Measurements from ENCODE around the gene AQP3.

The AQP3 gene

GRCh38 chr9:33443464-33444154, 3.8 kb downstream of the AQP3 start:
- no peak for TF ChIP-seq MAX (IDR thresholded peaks at IDR 0.05)
- TF ChIP-seq, protein P1, sequence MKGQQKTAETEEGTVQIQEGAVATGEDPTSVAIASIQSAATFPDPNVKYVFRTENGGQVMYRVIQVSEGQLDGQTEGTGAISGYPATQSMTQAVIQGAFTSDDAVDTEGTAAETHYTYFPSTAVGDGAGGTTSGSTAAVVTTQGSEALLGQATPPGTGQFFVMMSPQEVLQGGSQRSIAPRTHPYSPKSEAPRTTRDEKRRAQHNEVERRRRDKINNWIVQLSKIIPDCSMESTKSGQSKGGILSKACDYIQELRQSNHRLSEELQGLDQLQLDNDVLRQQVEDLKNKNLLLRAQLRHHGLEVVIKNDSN (IDR thresholded peaks at IDR 0.05), result peak; percentile 32; the same call in 1 of the 2 replicates
- TF ChIP-seq EP300 (IDR thresholded peaks at IDR 0.05; ENCODE audit: borderline replicate concordance), result peak; percentile 57; the same call in 1 of the 2 replicates
- peak; percentile 58 for TF ChIP-seq NFIC (IDR thresholded peaks at IDR 0.05)
- TF ChIP-seq TEAD4 (IDR thresholded peaks at IDR 0.05), result peak; percentile 76
- TF ChIP-seq TCF12 (IDR thresholded peaks at IDR 0.05; ENCODE audit: low read depth), result peak; percentile 52; the same call in 1 of the 2 replicates
- no peak for TF ChIP-seq ZBTB7A (IDR thresholded peaks at IDR 0.05; ENCODE audit: low read depth)

DNA sequence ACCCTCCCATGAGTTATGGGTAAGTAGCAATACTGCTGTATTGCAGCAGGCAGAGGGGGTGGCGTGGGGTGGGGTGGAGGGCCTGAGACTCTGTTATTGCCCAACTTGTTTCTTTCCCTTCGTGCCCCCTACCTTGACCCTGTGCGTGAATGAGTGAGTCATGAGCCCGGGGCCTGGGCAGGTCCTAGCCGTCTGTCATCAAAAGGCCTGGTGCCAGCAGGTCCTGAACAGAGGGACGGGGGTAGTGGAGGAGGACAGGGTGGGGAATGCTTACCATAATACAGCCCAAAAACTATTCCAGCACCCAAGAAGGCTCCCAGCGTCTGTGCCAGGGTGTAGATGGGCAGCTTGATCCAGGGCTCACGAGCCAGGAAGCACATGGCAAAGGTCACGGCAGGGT, 4.3 kb downstream of the AQP3 start:
- TF ChIP-seq FOXM1 (IDR thresholded peaks at IDR 0.05; ENCODE audit: borderline replicate concordance, low read depth) (no peak), CEBPB (IDR thresholded peaks at IDR 0.05) (no peak), YY1 (IDR thresholded peaks at IDR 0.05; ENCODE audit: low read depth) (no peak), TEAD4 (IDR thresholded peaks at IDR 0.05) (no peak), CREB1 (IDR thresholded peaks at IDR 0.05; ENCODE audit: low read depth) (no peak), RAD21 (IDR thresholded peaks at IDR 0.05; ENCODE audit: low read depth) (no peak), REST (IDR thresholded peaks at IDR 0.05; ENCODE audit: low read depth) (no peak), MAX (IDR thresholded peaks at IDR 0.05) (no peak), EP300 (IDR thresholded peaks at IDR 0.05; ENCODE audit: borderline replicate concordance) (no peak), NFIC (IDR thresholded peaks at IDR 0.05) (no peak), ZBTB7A (IDR thresholded peaks at IDR 0.05; ENCODE audit: low read depth) (no peak), TCF12 (IDR thresholded peaks at IDR 0.05; ENCODE audit: low read depth) (no peak), EGR1 (IDR thresholded peaks at IDR 0.05) (no peak), TAF1 (IDR thresholded peaks at IDR 0.05; ENCODE audit: low read depth) (no peak)
- TF ChIP-seq, protein P1 (IDR thresholded peaks at IDR 0.05), result no peak

DNA sequence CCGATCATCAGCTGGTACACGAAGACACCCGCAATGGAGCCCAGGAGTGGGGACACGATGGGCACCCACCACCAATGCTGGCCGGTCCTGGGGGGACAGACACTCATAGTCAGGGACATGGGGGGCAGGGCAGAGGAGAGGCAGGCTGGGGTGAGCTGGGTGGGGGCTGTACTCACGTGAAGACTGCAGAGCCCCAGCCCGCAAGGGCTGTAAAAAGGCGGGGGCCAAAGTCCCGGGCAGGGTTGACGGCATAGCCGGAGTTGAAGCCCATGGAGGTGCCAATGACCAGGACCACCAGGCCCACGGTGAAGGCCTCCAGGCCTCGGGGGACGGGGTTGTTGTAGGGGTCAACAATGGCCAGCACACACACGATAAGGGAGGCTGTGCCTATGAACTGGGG, 5.3 kb downstream of the AQP3 start:
- TF ChIP-seq RAD21 (IDR thresholded peaks at IDR 0.05; ENCODE audit: low read depth), result no peak
- TF ChIP-seq REST (IDR thresholded peaks at IDR 0.05; ENCODE audit: low read depth), result no peak
- TF ChIP-seq EP300 (IDR thresholded peaks at IDR 0.05; ENCODE audit: borderline replicate concordance), result no peak
- no peak for TF ChIP-seq CREB1 (IDR thresholded peaks at IDR 0.05; ENCODE audit: low read depth)
- no peak for TF ChIP-seq FOXM1 (IDR thresholded peaks at IDR 0.05; ENCODE audit: borderline replicate concordance, low read depth)
- TF ChIP-seq TEAD4 (IDR thresholded peaks at IDR 0.05), result no peak
- no peak for TF ChIP-seq ZBTB7A (IDR thresholded peaks at IDR 0.05; ENCODE audit: low read depth)
- no peak for TF ChIP-seq CEBPB (IDR thresholded peaks at IDR 0.05)
- TF ChIP-seq, protein P1 (IDR thresholded peaks at IDR 0.05), result no peak
- TF ChIP-seq MAX (IDR thresholded peaks at IDR 0.05), result no peak
- TF ChIP-seq TAF1 (IDR thresholded peaks at IDR 0.05; ENCODE audit: low read depth), result no peak
- no peak for TF ChIP-seq TCF12 (IDR thresholded peaks at IDR 0.05; ENCODE audit: low read depth)
- no peak for TF ChIP-seq NFIC (IDR thresholded peaks at IDR 0.05)
- no peak for TF ChIP-seq YY1 (IDR thresholded peaks at IDR 0.05; ENCODE audit: low read depth)
- no peak for TF ChIP-seq EGR1 (IDR thresholded peaks at IDR 0.05)

GRCh38 chr9:33440609-33441008, 6.8 kb downstream of the AQP3 start:
- TF ChIP-seq REST (IDR thresholded peaks at IDR 0.05; ENCODE audit: low read depth), result no peak
- no peak for TF ChIP-seq NFIC (IDR thresholded peaks at IDR 0.05)
- no peak for TF ChIP-seq CREB1 (IDR thresholded peaks at IDR 0.05; ENCODE audit: low read depth)
- TF ChIP-seq CEBPB (IDR thresholded peaks at IDR 0.05), result no peak
- TF ChIP-seq RAD21 (IDR thresholded peaks at IDR 0.05; ENCODE audit: low read depth), result no peak
- TF ChIP-seq YY1 (IDR thresholded peaks at IDR 0.05; ENCODE audit: low read depth), result no peak
- TF ChIP-seq ZBTB7A (IDR thresholded peaks at IDR 0.05; ENCODE audit: low read depth), result no peak
- no peak for TF ChIP-seq MAX (IDR thresholded peaks at IDR 0.05)
- no peak for TF ChIP-seq TAF1 (IDR thresholded peaks at IDR 0.05; ENCODE audit: low read depth)
- no peak for TF ChIP-seq FOXM1 (IDR thresholded peaks at IDR 0.05; ENCODE audit: borderline replicate concordance, low read depth)
- no peak for TF ChIP-seq TCF12 (IDR thresholded peaks at IDR 0.05; ENCODE audit: low read depth)

Measured in Ishikawa (cell line).